H9 (cell line): ENCODE data around the gene ZNF664. TPM values are rescaled to one million over a fixed set of nuclear protein-coding genes. Genes with fewer than 3 reads are reported as not detected.

ENCODE experiments used
- DNase-seq: peaks from one replicate; pipeline ENCODE4 v3.0.0-alpha.2; 2017
- H2AFZ ChIP-seq: one replicate; pipeline ENCODE4 v1.6.1; 2013; ENCODE audit warnings: mild to moderate bottlenecking, low read length, control low read depth, moderate library complexity
- H2AK5ac ChIP-seq: 2 replicates; pipeline ENCODE4 v1.6.1; 2013; ENCODE audit warnings: low read length, control low read depth, mixed read lengths; ENCODE audit not compliant: insufficient read length
- H2BK120ac ChIP-seq: one replicate; pipeline ENCODE4 v1.6.1; 2013; ENCODE audit warnings: low read depth, mild to moderate bottlenecking, low read length, control low read depth, inconsistent platforms; ENCODE audit not compliant: poor library complexity, severe bottlenecking
- H2BK12ac ChIP-seq: 2 replicates; pipeline ENCODE4 v1.6.1; 2013; ENCODE audit warnings: low read length, control low read depth, mixed read lengths, low read depth; ENCODE audit not compliant: insufficient read length
- H2BK15ac ChIP-seq: 2 replicates; pipeline ENCODE4 v1.6.1; 2013; ENCODE audit warnings: low read depth, low read length, control low read depth
- H2BK20ac ChIP-seq: one replicate; pipeline ENCODE4 v1.6.1; 2013; ENCODE audit warnings: low read depth, mild to moderate bottlenecking, low read length, control low read depth, inconsistent platforms; ENCODE audit not compliant: poor library complexity, severe bottlenecking
- H2BK5ac ChIP-seq: 2 replicates; pipeline ENCODE4 v1.6.1; 2013; ENCODE audit warnings: low read length, control low read depth, mixed read lengths; ENCODE audit not compliant: insufficient read length
- H3K14ac ChIP-seq: 2 replicates; pipeline ENCODE4 v1.6.1; 2013; ENCODE audit warnings: low read length, control low read depth; ENCODE audit not compliant: insufficient read depth
- H3K18ac ChIP-seq: 2 replicates; pipeline ENCODE4 v1.6.1; 2013; ENCODE audit warnings: low read depth, mild to moderate bottlenecking, mixed read lengths, low read length, control low read depth; ENCODE audit not compliant: insufficient read length
- H3K23ac ChIP-seq: 2 replicates; pipeline ENCODE4 v1.6.1; 2013; ENCODE audit warnings: low read length, control low read depth, mixed read lengths, low read depth; ENCODE audit not compliant: insufficient read length
- H3K23me2 ChIP-seq: 2 replicates; pipeline ENCODE4 v1.6.1; 2013; ENCODE audit warnings: low read depth, mild to moderate bottlenecking, mixed read lengths, low read length, control low read depth; ENCODE audit not compliant: insufficient read length, poor library complexity, severe bottlenecking
- H3K27ac ChIP-seq: 2 replicates; pipeline ENCODE4 v1.5.1; 2013; ENCODE audit warnings: low read length, control low read depth, mixed read lengths, low read depth; ENCODE audit not compliant: insufficient read length
- H3K27me3 ChIP-seq: 2 replicates; pipeline ENCODE4 v1.6.1; 2013; ENCODE audit warnings: low read length, control low read depth, inconsistent platforms; ENCODE audit not compliant: insufficient read depth
- H3K4ac ChIP-seq: 2 replicates; pipeline ENCODE4 v1.6.1; 2013; ENCODE audit warnings: low read depth, mild to moderate bottlenecking, control low read depth, inconsistent platforms, low read length, moderate library complexity
- H3K4me1 ChIP-seq: 2 replicates; pipeline ENCODE4 v1.6.1; 2013; ENCODE audit warnings: low read length, control low read depth, inconsistent platforms; ENCODE audit not compliant: insufficient read depth
- H3K4me2 ChIP-seq: 2 replicates; pipeline ENCODE4 v1.6.1; 2013; ENCODE audit warnings: low read length, control low read depth, mixed read lengths; ENCODE audit not compliant: insufficient read length, insufficient read depth
- H3K56ac ChIP-seq: 2 replicates; pipeline ENCODE4 v1.6.1; 2013; ENCODE audit warnings: low read depth, mild to moderate bottlenecking, mixed read lengths, low read length, control low read depth; ENCODE audit not compliant: insufficient read length
- H3K79me1 ChIP-seq: 2 replicates; pipeline ENCODE4 v1.6.1; 2013; ENCODE audit warnings: low read depth, mild to moderate bottlenecking, moderate library complexity, low read length, control low read depth, inconsistent platforms; ENCODE audit not compliant: insufficient read depth, poor library complexity, severe bottlenecking
- H3K79me2 ChIP-seq: 2 replicates; pipeline ENCODE4 v1.6.1; 2013; ENCODE audit warnings: low read length, control low read depth, inconsistent platforms; ENCODE audit not compliant: insufficient read depth
- H3K9ac ChIP-seq: 2 replicates; pipeline ENCODE4 v1.6.1; 2013; ENCODE audit warnings: low read length, control low read depth, mixed read lengths; ENCODE audit not compliant: insufficient read length; ENCODE audit errors: extremely low read depth
- H3K9me3 ChIP-seq: one replicate; pipeline ENCODE4 v1.6.1; 2013; ENCODE audit warnings: low read depth, low read length, inconsistent platforms; ENCODE audit not compliant: control insufficient read depth
- H3T11ph ChIP-seq: one replicate; pipeline ENCODE4 v1.6.1; 2013; ENCODE audit warnings: mild to moderate bottlenecking, low read length, control low read depth, inconsistent platforms
- H4K20me1 ChIP-seq: one replicate; pipeline ENCODE4 v1.6.1; 2013; ENCODE audit not compliant: control insufficient read depth, insufficient read length, insufficient read depth
- H4K5ac ChIP-seq: 2 replicates; pipeline ENCODE4 v1.6.1; 2013; ENCODE audit warnings: low read depth, mild to moderate bottlenecking, mixed read lengths, low read length, control low read depth; ENCODE audit not compliant: insufficient read length
- H4K8ac ChIP-seq: replicated peaks from 2 replicates; pipeline ENCODE4 v1.6.1; 2013; ENCODE audit warnings: low read length, control low read depth, mixed read lengths, low read depth; ENCODE audit not compliant: insufficient read length
- H4K91ac ChIP-seq: 2 replicates; pipeline ENCODE4 v1.6.1; 2013; ENCODE audit warnings: low read depth, mild to moderate bottlenecking, moderate library complexity, mixed read lengths, low read length, control low read depth; ENCODE audit not compliant: insufficient read length
- H3K27ac Mint-ChIP-seq, 3 experiments: 2 replicates in 2 of 3; 3 replicates in 1 of 3; pipeline ENCODE4 v1.8.0; 2020 to 2021; ENCODE audit warnings: mixed read lengths in 3 of 3, mild to moderate bottlenecking in 1 of 3, moderate library complexity in 1 of 3
- H3K27me3 Mint-ChIP-seq: 2 replicates; pipeline ENCODE4 v1.8.0; 2021; ENCODE audit warnings: low read depth, mild to moderate bottlenecking, moderate library complexity, mixed read lengths
- H3K36me3 Mint-ChIP-seq, 3 experiments: 2 replicates in 2 of 3; 3 replicates in 1 of 3; pipeline ENCODE4 v1.8.0; 2020 to 2021; ENCODE audit warnings: low read depth in 3 of 3, mixed read lengths in 3 of 3; ENCODE audit not compliant: insufficient read depth in 1 of 3
- H3K4me1 Mint-ChIP-seq, 2 experiments: 2 replicates each; pipeline ENCODE4 v1.8.0; 2020; ENCODE audit warnings: mixed read lengths in 2 of 2
- H3K4me3 Mint-ChIP-seq, 2 experiments: 2 replicates in 1 of 2; 3 replicates in 1 of 2; pipeline ENCODE4 v1.8.0; 2020 to 2021; ENCODE audit warnings: mild to moderate bottlenecking in 2 of 2, mixed read lengths in 2 of 2, moderate library complexity in 1 of 2
- H3K9me3 Mint-ChIP-seq, 2 experiments: 2 replicates in 1 of 2; 3 replicates in 1 of 2; pipeline ENCODE4 v1.8.0; 2020; ENCODE audit warnings: mild to moderate bottlenecking in 2 of 2, mixed read lengths in 2 of 2, moderate library complexity in 1 of 2
- WGBS: extraction: QIAGEN DNeasy Blood & Tissue Kit; methylation state at CpG from one replicate; pipeline ENCODE4 v1.1.7; 2013; ENCODE audit warnings: missing lambda C conversion rate, low lambda C conversion rate, mixed read lengths; ENCODE audit not compliant: insufficient read length; ENCODE audit errors: extremely low coverage; 5-methylcytosine and 5-hydroxymethylcytosine counted together
- total RNA-seq: library from RNA; stranded (reverse); gene quantifications from 2 replicates; pipeline ENCODE4 v1.2.1, GENCODE V29; 2021
- TF ChIP-seq, protein P1 (sequence below): fragments of 200-600 bp; sonication (generic); conservative IDR thresholded peaks from 3 replicates; pipeline ENCODE4 v1.8.0; 2021; ENCODE audit warnings: antibody characterized with exemption, mild to moderate bottlenecking

Gene ZNF664
- total RNA-seq, 1 experiment from 2014 or later: 29.5 TPM

DNA sequence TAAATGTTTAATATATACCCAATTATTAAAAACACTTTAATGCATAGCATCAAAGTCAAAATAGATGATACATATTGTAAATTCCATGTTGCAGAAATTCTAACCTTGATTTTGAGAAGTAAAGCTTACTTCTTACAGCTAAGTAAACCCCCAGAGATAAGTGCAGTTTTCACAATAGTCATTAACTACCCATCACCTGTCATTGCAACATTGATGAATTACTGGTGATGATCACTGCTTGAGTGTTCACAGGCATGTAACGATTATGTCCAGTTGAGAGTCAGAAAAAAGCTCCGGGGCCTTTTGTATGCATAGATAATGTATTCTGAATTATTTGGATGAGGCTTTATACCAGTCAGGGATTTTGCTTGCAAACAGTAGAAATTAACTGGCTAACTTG lies 67.7 kb downstream of the ZNF664 start:
- H2AK5ac ChIP-seq: no peak overlapping the region
- WGBS: no CpG with 5 or more reads among the region's 2 CpGs

More for the DNA sequence above, 67.7 kb downstream of the ZNF664 start:
- H3K27me3 ChIP-seq: no peaks in the 10 kb centered on the region
- H2BK5ac ChIP-seq: no peak overlapping the region
- no peaks in the 10 kb centered on the region for H3K9me3 ChIP-seq
- H4K91ac ChIP-seq: no peak overlapping the region
- no peaks in the 10 kb centered on the region for H3K23me2 ChIP-seq
- no peaks in the 10 kb centered on the region for H4K20me1 ChIP-seq
- no peak overlapping the region for H3K4ac ChIP-seq
- H3K27ac ChIP-seq: no peak overlapping the region
- TF ChIP-seq, protein P1, sequence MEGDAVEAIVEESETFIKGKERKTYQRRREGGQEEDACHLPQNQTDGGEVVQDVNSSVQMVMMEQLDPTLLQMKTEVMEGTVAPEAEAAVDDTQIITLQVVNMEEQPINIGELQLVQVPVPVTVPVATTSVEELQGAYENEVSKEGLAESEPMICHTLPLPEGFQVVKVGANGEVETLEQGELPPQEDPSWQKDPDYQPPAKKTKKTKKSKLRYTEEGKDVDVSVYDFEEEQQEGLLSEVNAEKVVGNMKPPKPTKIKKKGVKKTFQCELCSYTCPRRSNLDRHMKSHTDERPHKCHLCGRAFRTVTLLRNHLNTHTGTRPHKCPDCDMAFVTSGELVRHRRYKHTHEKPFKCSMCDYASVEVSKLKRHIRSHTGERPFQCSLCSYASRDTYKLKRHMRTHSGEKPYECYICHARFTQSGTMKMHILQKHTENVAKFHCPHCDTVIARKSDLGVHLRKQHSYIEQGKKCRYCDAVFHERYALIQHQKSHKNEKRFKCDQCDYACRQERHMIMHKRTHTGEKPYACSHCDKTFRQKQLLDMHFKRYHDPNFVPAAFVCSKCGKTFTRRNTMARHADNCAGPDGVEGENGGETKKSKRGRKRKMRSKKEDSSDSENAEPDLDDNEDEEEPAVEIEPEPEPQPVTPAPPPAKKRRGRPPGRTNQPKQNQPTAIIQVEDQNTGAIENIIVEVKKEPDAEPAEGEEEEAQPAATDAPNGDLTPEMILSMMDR: no peak
- H3K18ac ChIP-seq: no peak overlapping the region
- H2AFZ ChIP-seq: no peak overlapping the region
- no peak overlapping the region for H3K56ac ChIP-seq
- no peak overlapping the region for H2BK15ac ChIP-seq
- no peak overlapping the region for H3K23ac ChIP-seq
- Mint-ChIP-seq H3K36me3 (peaks cover 0 to 6% (median 0%) of the 10 kb centered on the region in 3 experiments; a peak in 2 of 7 replicates), H3K27me3 (no peaks in the 10 kb centered on the region), H3K4me1 (peaks cover 36 to 45% of the 10 kb centered on the region in 2 experiments), H3K9me3 (peaks cover 0 to 3% of the 10 kb centered on the region in 2 experiments; a peak in 1 of 5 replicates), H3K27ac (no peak overlapping the region), H3K4me3 (no peak overlapping the region)
- H2BK120ac ChIP-seq: no peak overlapping the region
- H3T11ph ChIP-seq: no peak overlapping the region
- no peak overlapping the region for H3K4me2 ChIP-seq
- H2BK12ac ChIP-seq: no peak overlapping the region
- H3K4me1 ChIP-seq: no peaks in the 10 kb centered on the region; the same call in 1 of the 2 replicates
- H3K79me1 ChIP-seq: no peaks in the 10 kb centered on the region
- H2BK20ac ChIP-seq: no peak overlapping the region
- H3K14ac ChIP-seq: no peak overlapping the region
- H3K9ac ChIP-seq: no peak overlapping the region
- no peaks in the 10 kb centered on the region for H3K79me2 ChIP-seq
- DNase-seq: no peak
- no peak overlapping the region for H4K5ac ChIP-seq
- H4K8ac ChIP-seq: no peak overlapping the region
